Pancreas (tissue), 10 donors: ENCODE data around the gene MYO6. TPM values are rescaled to one million over a fixed set of nuclear protein-coding genes. Genes with fewer than 3 reads are reported as not detected.

Experiments used
- ATAC-seq, 4 donors: fragments of 200-7000 bp; cut with Tn5 transposase; one replicate each; pipeline versions ENCODE4 v1.8.0 to v1.9.1; 2020; ENCODE audit warnings: mild to moderate bottlenecking in 4 of 4, moderate library complexity in 4 of 4
- DNase-seq, 6 donors: peaks; one replicate each; pipeline ENCODE4 v3.0.0-alpha.2; 2020
- FAIRE-seq: peaks from 2 replicates; lab custom pipeline; 2012; peaks lifted over from hg19 to GRCh38; lab: Jason Lieb, UNC
- H3K27ac ChIP-seq, 4 donors: fragments of 200-600 bp; sonication (generic); 1 replicate in 3 of 4; 2 replicates in 1 of 4; pipeline versions ENCODE4 v1.5.0 to v1.8.0; 2020
- H3K27me3 ChIP-seq, 4 donors: fragments of 200-600 bp; one replicate each; pipeline ENCODE4 v1.8.0; 2021
- H3K36me3 ChIP-seq, 3 donors: fragments of 200-600 bp; sonication (generic) in 1 of 3; one replicate each; pipeline versions ENCODE4 v1.5.0 to v1.8.0; 2020 to 2021
- H3K4me1 ChIP-seq, 3 donors: fragments of 200-600 bp; one replicate each; pipeline ENCODE4 v1.8.0; 2021
- H3K4me3 ChIP-seq, 4 donors: fragments of 200-600 bp; sonication (generic) in 2 of 4; one replicate each; pipeline versions ENCODE4 v1.5.0 to v1.8.0; 2020 to 2021
- H3K9me3 ChIP-seq, 4 donors: fragments of 200-600 bp; one replicate each; pipeline ENCODE4 v1.8.0; 2021
- CTCF ChIP-seq, 4 donors: fragments of 200-600 bp; sonication (generic) in 3 of 4; IDR thresholded peaks; one replicate each; pipeline versions ENCODE4 v1.5.0 to v1.8.0; 2021; ENCODE audit warnings: antibody characterized with exemption in 4 of 4
- WGBS, 2 donors: extraction: QIAGEN DNeasy Blood & Tissue Kit; methylation state at CpG; one replicate each; pipeline ENCODE4 v1.1.7; 2013; 5-methylcytosine and 5-hydroxymethylcytosine counted together
- intact Hi-C, 3 donors: fragments of 100-400 bp; cut with DNase I; formaldehyde crosslinking; loops; one replicate each; pipeline versions ENCODE4 v1.11.1 to v1.14.2; 2022
- polyA plus RNA-seq, 2 donors: library from polyadenylated mRNA; stranded (reverse); fragments of 200-250 nt; gene quantifications; one replicate each; pipeline ENCODE4 v1.2.3, GENCODE V29; 2013
- total RNA-seq, 6 donors: library from RNA; stranded (reverse); fragmentation: NEBNext Ultra II Directional in 4 of 6; extraction: Animal tissue kit (Norgen Biotek cat#: 25700) in 4 of 6; gene quantifications; one replicate each; pipeline versions ENCODE4 v1.2.1 to v1.2.4, GENCODE V29; 2021 to 2023
- donor health status: healthy with polysubstance abuse.
- donor health status: DM: no; HTN: no; CAD: no; lungs with moderate emphysema.
- donor health status: DM: no; HTN: no; CAD: no.
- donor health status: control.
- donor health status: control.
- donor health status: Bipolar disorder and iron deficiency.
- donor health status: DM: yes; HTN: yes; CAD: no.
- donor health status: DM: no; HTN: no; CAD: no.
- donor health status: DM: no; HTN: no; CAD: no.
- donor health status: DM: yes; HTN: yes; CAD: no.

The MYO6 gene
- total and polyA plus RNA-seq, 8 donors, result 16.4 to 47.6 (median 19.6) TPM

DNA sequence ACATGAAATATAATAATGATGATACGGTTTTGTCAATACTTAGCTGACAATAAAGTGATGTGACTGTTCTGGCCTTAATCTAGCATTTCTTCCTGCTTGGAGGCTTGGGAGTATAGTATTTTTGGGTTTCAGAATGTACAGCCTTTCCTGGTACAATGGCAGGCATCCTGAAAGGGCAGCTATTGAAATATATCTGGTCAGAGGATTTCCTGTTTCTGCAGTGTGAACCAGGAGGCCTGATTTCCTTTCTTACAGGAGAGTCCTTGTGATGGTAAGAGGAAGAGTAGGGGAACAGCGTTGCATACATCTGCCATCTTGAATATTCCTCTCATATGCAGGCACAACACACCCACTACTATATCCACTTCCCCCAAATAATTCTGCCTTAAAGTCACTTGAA is 93.7 kb downstream of the MYO6 start:
- intact Hi-C loops, result no loop called here
- H3K27me3 ChIP-seq, result no peaks in the 10 kb centered on the region
- H3K9me3 ChIP-seq, result no peaks in the 10 kb centered on the region
- H3K4me1 ChIP-seq, result peaks cover 0 to 10% (median 4%) of the 10 kb centered on the region in 3 donors
- ATAC-seq, result no peak
- no peak for FAIRE-seq
- whole genome bisulfite sequencing, 2 donors, result 89 to 92% methylated on average over 2 of the region's 2 CpGs
- no peak for DNase-seq
- TF ChIP-seq CTCF (IDR thresholded peaks at IDR 0.05), result no peak
- H3K36me3 ChIP-seq, result no peaks in the 10 kb centered on the region
- H3K27ac ChIP-seq, result no peak overlapping the region
- no peak overlapping the region for H3K4me3 ChIP-seq

DNA sequence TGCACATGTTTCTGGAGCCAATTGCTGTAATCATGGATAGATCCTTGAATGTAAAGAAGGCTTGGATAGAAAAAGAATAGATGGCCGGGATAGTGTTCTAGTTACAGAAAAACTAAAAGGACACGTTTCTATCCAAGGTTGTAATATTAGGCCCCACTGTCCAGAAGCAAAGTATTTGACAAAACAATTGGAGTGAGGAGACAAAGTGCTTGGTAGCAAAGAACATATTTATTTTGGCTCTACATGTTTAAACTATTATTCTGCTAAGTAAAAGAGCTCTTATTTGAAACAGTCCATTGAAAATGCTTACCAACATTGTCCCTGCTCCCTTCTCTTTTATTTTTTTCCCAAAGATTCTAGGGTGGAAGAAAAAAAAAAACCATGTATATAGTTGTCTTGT is 94.4 kb downstream of the MYO6 start:
- Histone ChIP-seq H3K27me3 (no peaks in the 10 kb centered on the region), H3K9me3 (no peaks in the 10 kb centered on the region), H3K36me3 (no peaks in the 10 kb centered on the region), H3K27ac (no peak overlapping the region), H3K4me1 (peaks cover 0 to 15% (median 11%) of the 10 kb centered on the region in 3 donors), H3K4me3 (no peak overlapping the region)
- 46 to 47% methylated on average over 2 of the region's 2 CpGs for WGBS, 2 donors
- TF ChIP-seq CTCF (IDR thresholded peaks at IDR 0.05), result no peak
- no peak for DNase-seq
- ATAC-seq, result peak in 3 of 4 donors; percentile 32 to 45 (median 36)
- intact Hi-C loops, result no loop called here
- no peak for FAIRE-seq

DNA sequence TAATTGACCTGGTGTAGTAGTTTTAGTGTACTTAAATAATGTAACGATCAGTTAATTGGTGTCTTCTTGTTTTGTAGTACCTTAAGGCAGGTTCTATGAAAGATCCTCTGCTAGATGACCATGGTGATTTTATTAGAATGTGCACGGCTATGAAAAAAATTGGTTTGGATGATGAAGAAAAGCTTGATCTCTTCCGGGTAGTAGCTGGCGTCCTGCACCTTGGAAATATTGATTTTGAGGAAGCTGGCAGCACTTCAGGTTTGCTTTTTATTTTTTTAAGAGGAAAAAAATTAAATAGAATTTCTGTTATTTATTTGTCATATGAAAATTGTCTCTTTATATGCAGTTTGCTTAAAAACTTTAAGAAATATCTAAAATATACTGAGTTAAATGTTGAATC is 99.2 kb downstream of the MYO6 start:
- Histone ChIP-seq H3K9me3 (no peaks in the 10 kb centered on the region), H3K4me3 (no peak overlapping the region), H3K27me3 (no peaks in the 10 kb centered on the region), H3K4me1 (peaks cover 24 to 57% (median 48%) of the 10 kb centered on the region in 3 donors), H3K27ac (peak overlapping the region in 2 of 4 donors; percentile 85 to 87), H3K36me3 (no peaks in the 10 kb centered on the region)
- DNase-seq (peak in 3 of 6 donors; percentile 25 to 34 (median 29)), FAIRE-seq (no peak), ATAC-seq (peak; percentile 49 to 80 (median 78))
- WGBS, 2 donors, result 28 to 42% methylated on average over 4 of the region's 4 CpGs
- TF ChIP-seq CTCF (IDR thresholded peaks at IDR 0.05), result no peak
- intact Hi-C loops, result no loop called here

GRCh38 chr6:75849329-75850025 is 100.4 kb downstream of the MYO6 start:
- no peak for TF ChIP-seq CTCF (IDR thresholded peaks at IDR 0.05)
- intact Hi-C loops, result no loop called here
- no peaks in the 10 kb centered on the region for H3K9me3 ChIP-seq
- peak in 4 of 6 donors; percentile 20 to 77 (median 56) for DNase-seq
- 16 to 23% methylated on average over 9 of the region's 9 CpGs for WGBS, 2 donors
- no peak overlapping the region for H3K4me3 ChIP-seq
- ATAC-seq, result peak; percentile 57 to 66 (median 64)
- H3K27me3 ChIP-seq, result no peaks in the 10 kb centered on the region
- no peak for FAIRE-seq
- H3K4me1 ChIP-seq, result peaks cover 30 to 69% (median 60%) of the 10 kb centered on the region in 3 donors
- H3K27ac ChIP-seq, result peak overlapping the region in 3 of 4 donors; percentile 4 to 87 (median 85)
- H3K36me3 ChIP-seq, result no peaks in the 10 kb centered on the region
